ENCODE data around the gene THBS2.

THBS2 gene

DNA sequence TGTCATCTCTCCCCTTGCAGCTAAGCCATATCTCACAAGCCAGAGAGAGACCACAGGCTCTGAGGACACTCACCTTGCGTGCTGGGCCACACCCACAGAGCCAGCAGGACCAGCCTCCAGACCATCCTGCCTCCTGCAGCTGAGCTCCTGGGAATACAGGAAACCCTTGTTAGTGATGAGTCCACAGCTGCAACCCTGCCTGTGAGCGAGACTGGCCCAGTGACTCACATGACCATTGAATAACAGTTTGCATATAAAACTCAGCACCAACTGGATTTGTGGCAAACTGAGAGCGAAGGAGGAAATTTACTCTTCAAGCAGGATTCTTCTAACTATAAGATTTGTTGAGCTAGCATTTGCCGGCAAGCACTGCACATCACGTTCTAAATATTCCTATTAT is 3.0 kb downstream of the THBS2 start:
- TF ChIP-seq, protein P1, sequence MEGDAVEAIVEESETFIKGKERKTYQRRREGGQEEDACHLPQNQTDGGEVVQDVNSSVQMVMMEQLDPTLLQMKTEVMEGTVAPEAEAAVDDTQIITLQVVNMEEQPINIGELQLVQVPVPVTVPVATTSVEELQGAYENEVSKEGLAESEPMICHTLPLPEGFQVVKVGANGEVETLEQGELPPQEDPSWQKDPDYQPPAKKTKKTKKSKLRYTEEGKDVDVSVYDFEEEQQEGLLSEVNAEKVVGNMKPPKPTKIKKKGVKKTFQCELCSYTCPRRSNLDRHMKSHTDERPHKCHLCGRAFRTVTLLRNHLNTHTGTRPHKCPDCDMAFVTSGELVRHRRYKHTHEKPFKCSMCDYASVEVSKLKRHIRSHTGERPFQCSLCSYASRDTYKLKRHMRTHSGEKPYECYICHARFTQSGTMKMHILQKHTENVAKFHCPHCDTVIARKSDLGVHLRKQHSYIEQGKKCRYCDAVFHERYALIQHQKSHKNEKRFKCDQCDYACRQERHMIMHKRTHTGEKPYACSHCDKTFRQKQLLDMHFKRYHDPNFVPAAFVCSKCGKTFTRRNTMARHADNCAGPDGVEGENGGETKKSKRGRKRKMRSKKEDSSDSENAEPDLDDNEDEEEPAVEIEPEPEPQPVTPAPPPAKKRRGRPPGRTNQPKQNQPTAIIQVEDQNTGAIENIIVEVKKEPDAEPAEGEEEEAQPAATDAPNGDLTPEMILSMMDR (IDR thresholded peaks at IDR 0.05; ENCODE audit: insufficient read depth, low read length, missing control alignments) = no peak
- H3K4me3 ChIP-seq (ENCODE audit: low read depth, low read length) = peak overlapping the region; percentile 76
- peak; percentile 36 for DNase-seq (ENCODE audit: low read depth, low spot score)
- CTCF ChIA-PET = interaction anchor here (1.0 to 1.8 kb wide), 5 partner anchors 26 to 271 kb away, joined by 3 to 9 read pairs (median 3); no protein-coding TSS in a partner anchor
- POLR2A ChIA-PET = interaction anchor here (1.0 to 1.2 kb wide), 2 partner anchors 13 to 177 kb away, joined by 3 read pairs; no protein-coding TSS in a partner anchor

DNA sequence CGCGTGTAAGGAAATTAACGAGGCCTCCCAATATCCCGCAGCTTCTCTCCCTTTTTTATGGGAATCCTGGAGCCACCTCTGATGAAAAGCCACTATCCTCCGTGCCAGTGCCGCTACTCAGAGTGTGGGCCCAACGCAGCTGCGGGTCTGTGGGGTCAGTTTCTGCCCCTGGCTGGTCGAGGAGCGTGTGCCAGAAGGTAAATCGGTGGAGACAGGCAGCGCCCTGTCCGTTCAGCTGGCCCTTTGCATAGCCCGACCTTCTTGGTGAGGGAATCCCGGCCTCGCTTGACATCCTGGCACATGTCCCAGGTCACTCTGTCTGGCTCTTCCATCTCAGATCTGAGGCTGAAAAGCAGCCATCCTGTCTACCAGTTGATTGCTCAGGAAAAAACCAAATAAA is 4.6 kb downstream of the THBS2 start:
- no peak overlapping the region for H3K4me3 ChIP-seq (ENCODE audit: low read depth, low read length)
- DNase-seq (ENCODE audit: low read depth, low spot score) = no peak
- POLR2A ChIA-PET = no interaction called here
- TF ChIP-seq, protein P1 (IDR thresholded peaks at IDR 0.05; ENCODE audit: insufficient read depth, low read length, missing control alignments) = no peak
- CTCF ChIA-PET = no interaction called here

DNA sequence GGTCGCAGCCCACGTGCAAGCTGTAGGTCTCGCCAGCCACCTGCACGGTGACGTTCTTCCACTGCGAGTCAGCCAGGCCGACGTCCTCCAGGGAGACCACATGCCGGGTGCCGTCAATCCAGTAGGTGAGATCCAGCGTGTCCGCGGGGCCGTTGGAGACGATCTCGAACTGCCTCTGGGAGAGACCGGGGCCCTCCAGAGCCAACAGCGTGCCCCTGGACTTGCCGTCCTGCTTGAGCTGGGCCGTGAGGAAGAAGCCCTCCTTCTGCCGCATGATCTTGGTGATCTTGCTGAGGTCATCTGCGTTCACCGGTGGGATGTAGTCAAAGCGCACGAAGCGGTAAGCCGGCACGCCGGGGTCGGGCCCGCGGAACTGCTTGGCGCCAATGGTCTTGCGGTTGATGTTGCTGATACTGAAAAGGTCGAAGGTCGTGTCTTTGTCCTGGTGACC is 5.1 kb downstream of the THBS2 start:
- H3K4me3 ChIP-seq (ENCODE audit: low read depth, low read length) = no peak overlapping the region
- POLR2A ChIA-PET = no interaction called here
- TF ChIP-seq, protein P1 (IDR thresholded peaks at IDR 0.05; ENCODE audit: insufficient read depth, low read length, missing control alignments) = no peak
- CTCF ChIA-PET = no interaction called here
- no peak for DNase-seq (ENCODE audit: low read depth, low spot score)

DNA sequence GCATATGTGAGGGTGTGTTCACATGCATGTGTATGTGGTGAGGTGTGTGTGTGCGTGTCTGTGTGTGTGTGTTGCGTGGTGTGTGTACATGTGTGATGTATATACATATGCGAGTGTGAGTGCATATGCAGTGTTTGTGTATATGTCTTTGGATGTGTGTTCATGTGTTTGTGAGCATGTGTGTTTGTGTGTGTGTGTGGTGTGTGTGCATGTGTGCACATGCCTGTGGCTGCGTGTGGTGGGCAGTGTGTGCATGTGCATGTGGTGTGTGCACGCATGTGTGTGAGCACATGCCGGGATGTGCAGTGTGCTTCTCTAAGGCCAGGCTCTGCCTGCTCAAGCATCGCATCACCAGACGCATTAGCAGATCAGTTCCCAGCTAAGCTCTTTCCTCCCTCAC is 5.7 kb downstream of the THBS2 start:
- ChIA-PET CTCF (no interaction called here), POLR2A (no interaction called here)
- DNase-seq (ENCODE audit: low read depth, low spot score) = no peak
- H3K4me3 ChIP-seq (ENCODE audit: low read depth, low read length) = no peak overlapping the region
- TF ChIP-seq, protein P1 (IDR thresholded peaks at IDR 0.05; ENCODE audit: insufficient read depth, low read length, missing control alignments) = no peak

DNA sequence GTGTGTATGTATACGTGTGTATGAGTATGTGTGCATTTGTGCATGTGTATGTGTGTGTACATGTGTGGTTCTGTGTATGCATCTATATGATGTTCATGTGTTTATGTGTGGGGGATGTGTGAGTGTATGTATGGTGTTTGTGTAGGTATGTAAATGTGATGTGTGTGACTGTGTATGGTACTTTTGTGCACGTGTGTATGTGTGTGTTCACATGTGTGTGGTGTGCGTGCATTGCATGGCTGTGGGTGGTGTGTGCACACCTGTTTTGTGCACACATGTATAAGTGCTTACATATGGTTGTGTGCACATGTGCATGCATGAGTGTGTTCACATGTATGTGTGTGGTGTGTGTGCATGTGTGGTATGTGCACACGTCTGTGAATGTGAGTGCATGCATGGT is 6.2 kb downstream of the THBS2 start:
- H3K4me3 ChIP-seq (ENCODE audit: low read depth, low read length) = no peak overlapping the region
- ChIA-PET CTCF (no interaction called here), POLR2A (no interaction called here)
- no peak for DNase-seq (ENCODE audit: low read depth, low spot score)
- TF ChIP-seq, protein P1 (IDR thresholded peaks at IDR 0.05; ENCODE audit: insufficient read depth, low read length, missing control alignments) = no peak

DNA sequence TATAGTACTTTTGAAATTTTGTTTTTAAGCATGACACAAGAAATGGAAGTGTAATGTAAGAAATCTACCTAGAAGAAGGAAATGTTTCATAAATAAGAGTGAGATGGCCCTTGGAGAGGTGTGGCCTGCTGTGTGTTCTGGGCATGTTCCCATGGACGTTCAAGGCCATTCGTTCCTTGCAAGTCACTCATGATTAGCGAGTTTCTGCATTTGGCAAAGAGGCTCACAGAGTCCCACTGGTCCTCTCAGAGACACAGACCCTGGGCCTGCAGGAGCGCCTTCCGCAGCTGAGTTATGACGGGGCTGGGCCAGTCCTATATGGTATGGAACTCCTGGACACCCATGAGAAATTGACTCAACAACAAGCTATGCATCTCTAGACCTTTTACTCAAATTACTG is 7.2 kb downstream of the THBS2 start:
- CTCF ChIA-PET = interaction anchor here (1.5 kb wide), 1 partner anchor 8 kb away, joined by 3 read pairs; no protein-coding TSS in a partner anchor
- POLR2A ChIA-PET = no interaction called here
- TF ChIP-seq, protein P1 (IDR thresholded peaks at IDR 0.05; ENCODE audit: insufficient read depth, low read length, missing control alignments) = no peak
- no peak for DNase-seq (ENCODE audit: low read depth, low spot score)
- H3K4me3 ChIP-seq (ENCODE audit: low read depth, low read length) = no peak overlapping the region

Data from AG04449 (cell line).